Stimulated activated CD4-positive, alpha-beta T cell treated with anti-CD3 and anti-CD28 coated beads, Interleukin-4, amount 100 ng/mL, for 4 hours (primary cell): ENCODE data around the gene KCNH8.

Experiments
- DNase-seq, 2 experiments: peaks; one replicate each; pipeline ENCODE4 v3.0.0-alpha.2; 2020

KCNH8 gene

GRCh38 chr3:19506171-19506570 is 357.9 kb downstream of the KCNH8 start:
- no peak for DNase-seq

- DNase-seq = no peak
Measured at GRCh38 chr3:19522305-19522704, 374.0 kb downstream of the KCNH8 start.

GRCh38 chr3:19526071-19526470 is 377.8 kb downstream of the KCNH8 start:
- DNase-seq = no peak

- no peak for DNase-seq
Measured at GRCh38 chr3:19527746-19528145, 379.4 kb downstream of the KCNH8 start.

GRCh38 chr3:19531426-19531825 is 383.1 kb downstream of the KCNH8 start:
- no peak for DNase-seq

GRCh38 chr3:19539518-19540392 is 391.4 kb downstream of the KCNH8 start:
- no peak for DNase-seq

- DNase-seq = no peak
Measured at GRCh38 chr3:19540464-19540863, 392.2 kb downstream of the KCNH8 start.

GRCh38 chr3:19541284-19541683 is 393.0 kb downstream of the KCNH8 start:
- DNase-seq = no peak

GRCh38 chr3:19543212-19543841 is 395.0 kb downstream of the KCNH8 start:
- DNase-seq = no peak

GRCh38 chr3:19547665-19548464 is 399.6 kb downstream of the KCNH8 start:
- DNase-seq = no peak

GRCh38 chr3:19559724-19560442 is 411.6 kb downstream of the KCNH8 start:
- no peak for DNase-seq

GRCh38 chr3:19573644-19574043 is 425.3 kb downstream of the KCNH8 start:
- no peak for DNase-seq

GRCh38 chr3:19574268-19574667 is 426.0 kb downstream of the KCNH8 start:
- DNase-seq = no peak

- no peak for DNase-seq
Measured at GRCh38 chr3:19576343-19576742, 428.0 kb downstream of the KCNH8 start.
